Measurements from ENCODE around the gene CKS1B. TPM values are rescaled to one million over a fixed set of nuclear protein-coding genes. Genes with fewer than 3 reads are reported as not detected.

Gene CKS1B
- total and polyA plus RNA-seq, 9 of the 15 experiments (the other 6 are each of a cell fraction or from before 2014, with no cell fraction given), result 215 to 1,103 (median 460) TPM

DNA sequence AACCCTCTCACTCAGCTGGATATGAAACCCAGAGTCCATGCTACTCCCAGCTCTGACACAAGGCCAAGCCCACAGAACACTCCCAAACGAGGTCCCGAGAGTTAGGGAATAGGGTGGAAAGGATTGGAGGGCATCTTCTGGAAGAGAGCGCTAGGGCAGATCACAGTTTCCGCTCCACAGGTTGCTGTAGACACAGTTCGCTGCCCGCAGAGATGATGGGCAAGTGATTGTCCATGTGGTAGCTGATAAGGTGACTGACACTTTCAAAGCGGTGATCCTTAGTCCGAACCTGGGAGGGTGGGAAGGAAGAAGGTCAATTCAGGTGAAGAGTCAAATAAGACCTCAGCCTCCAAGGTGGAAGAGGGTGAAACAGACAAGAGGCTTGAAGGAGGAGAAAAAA is 10.8 kb upstream of the CKS1B start (continued):
- TF ChIP-seq, protein P1, sequence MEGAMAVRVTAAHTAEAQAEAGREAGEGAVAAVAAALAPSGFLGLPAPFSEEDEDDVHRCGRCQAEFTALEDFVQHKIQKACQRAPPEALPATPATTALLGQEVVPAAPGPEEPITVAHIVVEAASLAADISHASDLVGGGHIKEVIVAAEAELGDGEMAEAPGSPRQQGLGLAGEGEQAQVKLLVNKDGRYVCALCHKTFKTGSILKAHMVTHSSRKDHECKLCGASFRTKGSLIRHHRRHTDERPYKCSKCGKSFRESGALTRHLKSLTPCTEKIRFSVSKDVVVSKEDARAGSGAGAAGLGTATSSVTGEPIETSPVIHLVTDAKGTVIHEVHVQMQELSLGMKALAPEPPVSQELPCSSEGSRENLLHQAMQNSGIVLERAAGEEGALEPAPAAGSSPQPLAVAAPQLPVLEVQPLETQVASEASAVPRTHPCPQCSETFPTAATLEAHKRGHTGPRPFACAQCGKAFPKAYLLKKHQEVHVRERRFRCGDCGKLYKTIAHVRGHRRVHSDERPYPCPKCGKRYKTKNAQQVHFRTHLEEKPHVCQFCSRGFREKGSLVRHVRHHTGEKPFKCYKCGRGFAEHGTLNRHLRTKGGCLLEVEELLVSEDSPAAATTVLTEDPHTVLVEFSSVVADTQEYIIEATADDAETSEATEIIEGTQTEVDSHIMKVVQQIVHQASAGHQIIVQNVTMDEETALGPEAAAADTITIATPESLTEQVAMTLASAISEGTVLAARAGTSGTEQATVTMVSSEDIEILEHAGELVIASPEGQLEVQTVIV (CRISPR knock-in tag; IDR thresholded peaks at IDR 0.05; ENCODE audit: borderline replicate concordance), result no peak
- no peak for TF ChIP-seq XRCC3 (IDR thresholded peaks at IDR 0.05)
- no peak for TF ChIP-seq SPI1 (IDR thresholded peaks at IDR 0.05; ENCODE audit: borderline replicate concordance, low read depth, low read length)
- TF ChIP-seq L3MBTL2 (IDR thresholded peaks at IDR 0.05), result 0 out of 2 replicates have a peak, but pooled peaks have one; percentile 17
- TF ChIP-seq NUFIP1 (IDR thresholded peaks at IDR 0.05; ENCODE audit: partially characterized antibody), result no peak
- no peak for TF ChIP-seq MYBL2 (IDR thresholded peaks at IDR 0.05; ENCODE audit: low read depth)
- no peak for TF ChIP-seq MYBL2 (CRISPR knock-in tag; IDR thresholded peaks at IDR 0.05; ENCODE audit: borderline replicate concordance)
- TF ChIP-seq RBFOX2 (IDR thresholded peaks at IDR 0.05; ENCODE audit: low read depth, low read length), result no peak
- 0 out of 2 replicates have a peak, but pooled peaks have one; percentile 18 for TF ChIP-seq ZNF384 (IDR thresholded peaks at IDR 0.05; ENCODE audit: low read depth, low read length)
- TF ChIP-seq ESRRA (IDR thresholded peaks at IDR 0.05; ENCODE audit: borderline replicate concordance, low read depth), result 0 out of 2 replicates have a peak, but pooled peaks have one; percentile 62
- no peak for TF ChIP-seq MAFG (tag; conservative IDR thresholded peaks at IDR 0.05)
- TF ChIP-seq NR2C2 (CRISPR knock-in tag; IDR thresholded peaks at IDR 0.05), result no peak
- no peak for TF ChIP-seq NR2C2 (tag; IDR thresholded peaks at IDR 0.05)
- TF ChIP-seq CC2D1A (IDR thresholded peaks at IDR 0.05), result no peak
- TF ChIP-seq NR2F6 (CRISPR knock-in tag; IDR thresholded peaks at IDR 0.05), result no peak
- TF ChIP-seq E2F3 (CRISPR knock-in tag; IDR thresholded peaks at IDR 0.05), result no peak
- TF ChIP-seq POLR3G (IDR thresholded peaks at IDR 0.05; ENCODE audit: extremely low read depth, insufficient read length, insufficient replicate concordance), result no peak
- no peak for TF ChIP-seq BACH1 (tag; IDR thresholded peaks at IDR 0.05)
- no peak for TF ChIP-seq ZFP36 (IDR thresholded peaks at IDR 0.05; ENCODE audit: low read depth, low read length, partially characterized antibody)
- TF ChIP-seq BRD9 (IDR thresholded peaks at IDR 0.05; ENCODE audit: low read depth, partially characterized antibody), result no peak
- TF ChIP-seq, protein P2, sequence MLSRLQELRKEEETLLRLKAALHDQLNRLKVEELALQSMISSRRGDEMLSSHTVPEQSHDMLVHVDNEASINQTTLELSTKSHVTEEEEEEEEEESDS (CRISPR knock-in tag; IDR thresholded peaks at IDR 0.05), result no peak
- TF ChIP-seq HCFC1 (IDR thresholded peaks at IDR 0.05; ENCODE audit: low read depth, low read length), result no peak
- TF ChIP-seq ZNF778 (CRISPR knock-in tag; IDR thresholded peaks at IDR 0.05), result no peak
- no peak for TF ChIP-seq C11orf30 (IDR thresholded peaks at IDR 0.05; ENCODE audit: low read depth)
